GM21447 (cell line): ENCODE measurements around the gene CHST11.
"Not testable (repeated sequence)": the region's sequence is repeated elsewhere in the genome, so short reads cannot be mapped to it uniquely, and the experiment has no call there.

Source experiments
- ATAC-seq: cut with Tn5 transposase; IDR thresholded peaks from one replicate; pipeline ENCODE4 v1.9.1; 2021; ENCODE audit not compliant: unreplicated experiment

The CHST11 gene

DNA sequence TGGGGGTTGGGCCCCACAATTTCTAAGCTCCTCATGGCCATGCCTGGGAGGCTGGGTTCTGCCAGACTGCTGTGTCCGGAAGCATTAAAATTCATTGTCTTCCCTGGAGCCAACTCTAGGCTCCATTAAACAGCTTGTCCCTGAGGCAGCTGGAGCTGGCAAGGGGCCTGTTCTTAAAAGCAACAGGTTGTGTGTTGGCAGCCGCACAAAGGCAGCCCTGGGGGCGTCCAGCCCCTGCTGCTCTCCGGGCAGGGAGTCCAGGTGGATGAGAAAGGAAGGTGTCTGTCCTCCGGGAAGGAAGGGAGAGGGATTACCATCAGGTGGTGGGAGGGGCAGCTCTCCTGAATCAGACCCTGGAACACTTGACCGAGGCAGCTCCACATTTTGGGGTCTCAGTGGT, 98.9 kb downstream of the CHST11 start:
- ATAC-seq: no peak

- no peak for ATAC-seq
These were observed 100.9 kb downstream of the CHST11 start for GRCh38 chr12:104557488-104558195.

- ATAC-seq: no peak
These were observed 104.1 kb downstream of the CHST11 start for GRCh38 chr12:104560881-104561280.

- ATAC-seq: no peak
These were observed 106.0 kb downstream of the CHST11 start for GRCh38 chr12:104562763-104563162.

GRCh38 chr12:104564662-104565061, 107.9 kb downstream of the CHST11 start:
- not testable (repeated sequence) for ATAC-seq

- ATAC-seq: no peak
These were observed 109.0 kb downstream of the CHST11 start for GRCh38 chr12:104565606-104566243.

DNA sequence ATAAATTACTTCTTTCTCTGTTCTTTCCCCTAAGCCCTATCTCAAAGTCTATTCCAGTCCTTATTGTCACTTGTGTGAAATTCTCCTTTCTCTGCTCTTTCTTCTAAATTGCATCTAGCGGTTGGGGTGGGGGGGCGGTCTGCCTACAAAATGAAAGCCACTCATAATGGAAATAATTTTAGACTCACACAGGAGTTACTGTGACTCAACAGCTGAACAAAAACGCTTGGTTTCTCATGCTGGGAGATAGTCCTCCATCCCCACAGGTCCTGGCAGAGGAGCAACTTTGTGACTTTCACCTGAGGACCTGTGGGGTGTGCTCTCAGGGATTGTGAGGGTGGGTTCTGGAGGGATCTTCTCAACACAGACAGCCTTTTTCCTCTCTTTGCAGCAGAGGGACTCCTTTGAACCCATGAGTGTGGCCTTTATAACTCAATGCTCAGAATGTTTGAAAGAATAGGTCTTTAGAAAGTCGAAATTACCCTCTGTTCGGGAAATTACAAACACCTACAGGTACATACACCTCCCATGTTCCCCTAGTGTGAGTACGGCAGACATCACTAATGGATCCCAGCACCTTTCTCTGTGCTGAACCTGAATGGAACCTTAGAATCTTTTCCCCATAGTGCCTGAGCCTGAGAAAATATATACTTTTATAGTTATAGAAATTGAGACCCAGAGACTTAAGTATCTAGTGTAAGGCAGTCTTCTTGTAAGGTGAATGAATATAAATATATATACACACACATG, 109.7 kb downstream of the CHST11 start:
- ATAC-seq: no peak

DNA sequence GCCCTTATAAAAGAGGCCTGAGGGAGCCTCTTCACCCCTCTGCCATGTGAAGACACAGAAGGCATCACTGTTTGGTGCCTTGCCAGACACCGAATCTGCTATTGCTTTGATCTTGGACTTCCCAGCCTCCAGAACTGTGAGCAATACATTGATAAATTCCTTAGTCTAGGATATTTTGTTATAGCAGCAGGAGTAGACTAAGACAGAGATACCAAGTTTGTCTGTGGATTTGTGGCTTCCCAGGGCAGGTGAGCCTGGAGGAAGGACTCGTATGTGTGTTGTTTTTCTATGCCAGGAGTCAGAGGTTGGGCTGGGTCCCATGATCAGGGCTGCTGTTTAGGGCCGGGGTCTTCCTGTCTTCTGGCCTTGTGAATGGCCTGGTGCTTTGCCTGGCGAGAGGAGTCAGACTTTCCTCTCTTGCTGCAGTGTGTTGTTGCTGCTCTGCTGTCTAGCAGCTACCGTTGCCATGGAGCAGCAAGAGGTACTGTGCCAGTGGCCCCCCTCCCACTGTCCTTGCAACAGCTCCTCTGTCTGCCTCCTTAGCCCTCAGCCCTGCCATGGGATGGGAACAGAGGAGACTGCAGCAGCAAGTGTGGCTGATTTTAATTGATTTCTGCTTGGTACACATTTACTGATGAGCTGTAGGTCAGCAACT, 111.2 kb downstream of the CHST11 start:
- no peak for ATAC-seq

GRCh38 chr12:104568487-104568868, 111.7 kb downstream of the CHST11 start:
- no peak for ATAC-seq

- ATAC-seq: no peak
These were observed 112.2 kb downstream of the CHST11 start for GRCh38 chr12:104568935-104569334.

DNA sequence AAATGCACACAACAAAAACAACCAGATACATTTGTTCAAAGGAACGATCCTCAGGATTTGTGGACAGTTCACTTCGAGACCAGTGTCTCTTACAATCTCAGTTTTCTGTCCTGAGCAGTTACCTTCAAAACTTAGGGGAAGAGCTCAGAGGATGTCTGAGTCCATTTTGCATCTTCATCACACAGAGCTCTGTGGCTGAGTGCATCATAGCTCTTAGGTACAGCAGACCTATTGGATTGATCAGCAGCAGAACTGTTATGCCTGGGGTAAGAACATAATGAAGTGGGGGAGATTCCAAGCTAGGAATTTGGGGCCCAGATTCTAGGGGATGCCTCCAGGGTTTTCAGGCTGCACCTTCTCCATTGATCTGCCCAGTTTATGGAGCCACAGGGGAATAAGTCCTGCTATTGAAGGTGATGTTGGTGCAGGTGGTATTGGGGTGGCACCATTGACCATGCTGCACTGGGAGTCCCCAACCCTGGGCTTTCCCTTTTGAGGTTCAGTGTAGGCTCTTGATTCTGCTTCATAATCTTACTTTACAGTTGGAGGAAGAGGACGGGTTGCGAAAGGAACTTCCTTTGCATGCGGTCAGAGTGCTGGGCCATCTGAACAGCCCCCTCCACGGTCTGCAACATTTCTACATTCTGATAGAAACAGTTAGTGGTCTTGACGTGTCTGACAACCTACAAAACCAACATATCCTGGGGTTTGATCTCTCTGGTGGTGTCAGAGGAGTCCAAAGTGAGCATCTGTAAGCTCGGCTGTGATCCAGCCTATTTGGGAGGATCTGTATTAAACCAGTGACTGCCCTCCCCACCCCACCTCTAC, 112.8 kb downstream of the CHST11 start:
- ATAC-seq: peak; percentile 77

GRCh38 chr12:104570174-104570907, 113.6 kb downstream of the CHST11 start:
- peak; percentile 15 for ATAC-seq

GRCh38 chr12:104571328-104571727, 114.6 kb downstream of the CHST11 start:
- no peak for ATAC-seq

GRCh38 chr12:104574353-104574752, 117.6 kb downstream of the CHST11 start:
- not testable (repeated sequence) for ATAC-seq

- not testable (repeated sequence) for ATAC-seq
These were observed 118.0 kb downstream of the CHST11 start for GRCh38 chr12:104574758-104575157.

DNA sequence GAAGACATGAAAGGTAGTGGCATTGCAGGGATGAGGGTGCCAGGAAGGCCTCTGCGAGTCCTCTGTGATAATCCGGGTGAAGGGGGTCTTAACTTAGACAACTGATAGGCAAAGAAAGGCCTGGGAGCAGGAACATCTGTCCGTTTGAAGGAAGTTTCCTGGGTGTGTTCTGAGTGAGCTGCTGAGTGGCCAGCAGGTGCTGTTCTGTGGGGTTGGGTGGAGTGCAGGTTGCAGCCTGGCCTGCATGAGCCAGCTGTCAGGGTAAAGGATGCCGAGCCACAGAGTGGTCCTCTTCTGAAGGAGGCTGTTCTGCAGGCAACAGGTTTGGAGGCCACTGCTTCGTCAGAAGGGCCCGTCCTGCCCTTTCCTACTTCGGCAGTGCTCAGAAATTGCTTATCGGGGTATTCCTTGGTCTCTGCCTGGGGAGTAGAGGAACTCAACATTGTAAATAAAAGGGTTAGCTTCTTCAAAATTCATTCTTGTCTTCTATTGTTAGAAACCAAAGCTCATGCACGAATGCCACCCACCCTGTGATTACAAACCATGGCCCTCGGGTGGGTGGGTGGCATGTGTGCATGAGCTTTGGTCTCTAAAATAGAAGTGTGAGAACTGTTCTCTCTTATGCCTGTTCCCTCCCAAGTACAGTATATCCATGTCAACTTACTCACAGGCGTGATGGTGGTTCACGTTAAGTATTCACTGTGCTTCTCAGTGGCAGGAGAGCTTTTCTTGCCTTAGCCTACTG, 118.9 kb downstream of the CHST11 start:
- no peak for ATAC-seq

DNA sequence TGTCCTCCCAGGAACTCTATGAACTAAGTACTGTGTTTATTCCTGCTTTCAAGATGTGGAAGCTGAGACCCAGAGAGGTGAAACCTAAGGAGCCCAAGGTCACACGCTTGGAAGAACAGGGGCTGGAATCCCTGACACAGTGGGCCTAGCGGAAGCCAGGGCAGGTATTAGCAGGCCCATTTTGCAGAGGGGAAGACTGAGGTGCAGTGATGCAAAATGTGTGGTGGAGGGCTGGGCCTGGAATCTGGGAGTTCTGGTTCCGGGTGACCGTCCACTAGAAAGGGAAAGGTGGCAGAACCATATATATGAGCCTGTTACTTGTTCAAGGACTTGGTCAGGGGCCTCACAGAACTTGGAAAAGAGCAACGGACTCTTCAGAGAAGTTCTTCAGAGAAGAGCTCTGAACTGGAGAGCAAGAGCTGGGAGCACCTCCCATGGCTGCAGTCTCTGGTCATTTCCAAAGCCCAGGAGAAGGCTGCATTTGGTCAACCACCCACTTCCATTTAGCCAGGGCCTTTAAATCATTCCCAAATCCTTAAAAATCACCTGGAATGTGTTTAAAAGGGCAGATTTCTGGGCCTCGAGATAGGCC, 119.5 kb downstream of the CHST11 start:
- ATAC-seq: no peak

GRCh38 chr12:104576980-104577580, 120.3 kb downstream of the CHST11 start:
- no peak for ATAC-seq
